Mesenchymal stem cell (in vitro differentiated cells and primary cell): ENCODE results near the gene ATG2A.
"Not testable (repeated sequence)": the region's sequence is repeated elsewhere in the genome, so short reads cannot be mapped to it uniquely, and the experiment has no call there.

Source experiments
- DNase-seq: peaks from one replicate; pipeline ENCODE4 v3.0.0-alpha.2; 2013
- H2AFZ ChIP-seq: one replicate; pipeline ENCODE4 v1.6.1; 2013; ENCODE audit warnings: low read depth, mild to moderate bottlenecking, control low read depth, inconsistent platforms, low read length, moderate library complexity
- H2AK5ac ChIP-seq: 2 replicates; pipeline ENCODE4 v1.6.1; 2013; ENCODE audit warnings: low read length, moderate library complexity, mild to moderate bottlenecking, inconsistent platforms; ENCODE audit not compliant: severe bottlenecking
- H2BK120ac ChIP-seq: one replicate; pipeline ENCODE4 v1.6.1; 2013; ENCODE audit warnings: low read depth, mild to moderate bottlenecking, inconsistent platforms, low read length, moderate library complexity
- H2BK12ac ChIP-seq, 2 experiments: one replicate each; pipeline ENCODE4 v1.6.1; 2013; ENCODE audit warnings: inconsistent platforms in 2 of 2, low read length in 2 of 2, mild to moderate bottlenecking in 2 of 2, moderate library complexity in 2 of 2, control low read depth in 1 of 2
- H2BK15ac ChIP-seq: one replicate; pipeline ENCODE4 v1.6.1; 2013; ENCODE audit warnings: mild to moderate bottlenecking, low read depth, inconsistent platforms; ENCODE audit not compliant: poor library complexity, severe bottlenecking
- H2BK5ac ChIP-seq: 2 replicates; pipeline ENCODE4 v1.6.1; 2013; ENCODE audit warnings: low read depth, mild to moderate bottlenecking, low read length, control low read depth, inconsistent platforms; ENCODE audit not compliant: poor library complexity, severe bottlenecking
- H3K14ac ChIP-seq, 2 experiments: one replicate each; pipeline ENCODE4 v1.6.1; 2013; ENCODE audit warnings: inconsistent platforms in 2 of 2, low read length in 2 of 2, control low read depth in 1 of 2, mild to moderate bottlenecking in 1 of 2, moderate library complexity in 1 of 2
- H3K18ac ChIP-seq, 2 experiments: one replicate each; pipeline ENCODE4 v1.6.1; 2013; ENCODE audit warnings: inconsistent platforms in 2 of 2, low read length in 2 of 2, control low read depth in 1 of 2, low read depth in 1 of 2, mild to moderate bottlenecking in 1 of 2
- H3K23ac ChIP-seq, 2 experiments: one replicate each; pipeline ENCODE4 v1.6.1; 2013; ENCODE audit warnings: inconsistent platforms in 2 of 2, low read length in 2 of 2, mild to moderate bottlenecking in 2 of 2, moderate library complexity in 2 of 2, control low read depth in 1 of 2
- H3K27ac ChIP-seq: 2 replicates; pipeline ENCODE4 v1.5.1; 2013; ENCODE audit warnings: mild to moderate bottlenecking, moderate library complexity, low read length, control low read depth, inconsistent platforms; ENCODE audit not compliant: poor library complexity, severe bottlenecking
- H3K27me3 ChIP-seq, 2 experiments: 2 replicates each; pipeline versions ENCODE4 v1.6.1 to v1.7.0; 2013; ENCODE audit warnings: low read length in 2 of 2, mild to moderate bottlenecking in 2 of 2, moderate library complexity in 2 of 2, control low read depth in 1 of 2, inconsistent platforms in 1 of 2; ENCODE audit not compliant: control insufficient read depth in 1 of 2, insufficient read depth in 1 of 2
- H3K36me3 ChIP-seq, 2 experiments: 2 replicates each; pipeline versions ENCODE4 v1.6.1 to v1.7.0; 2013; ENCODE audit warnings: low read length in 2 of 2, control low read depth in 1 of 2, inconsistent platforms in 1 of 2, low read depth in 1 of 2, mild to moderate bottlenecking in 1 of 2; ENCODE audit not compliant: insufficient read depth in 2 of 2, control insufficient read depth in 1 of 2
- H3K4ac ChIP-seq, 2 experiments: one replicate each; pipeline ENCODE4 v1.6.1; 2013; ENCODE audit warnings: inconsistent platforms in 2 of 2, low read length in 2 of 2, mild to moderate bottlenecking in 2 of 2, moderate library complexity in 2 of 2, control low read depth in 1 of 2, low read depth in 1 of 2
- H3K4me1 ChIP-seq: 2 replicates; pipeline ENCODE4 v1.6.1; 2013; ENCODE audit warnings: low read depth, low read length, control low read depth; ENCODE audit not compliant: control insufficient read depth, insufficient read depth
- H3K4me2 ChIP-seq: 2 replicates; pipeline ENCODE4 v1.6.1; 2013; ENCODE audit warnings: low read length, mild to moderate bottlenecking, inconsistent platforms; ENCODE audit not compliant: poor library complexity, severe bottlenecking
- H3K4me3 ChIP-seq, 2 experiments: 2 replicates each; pipeline versions ENCODE4 v1.5.1 to v1.7.0; 2013; ENCODE audit warnings: low read length in 2 of 2, mild to moderate bottlenecking in 2 of 2, control low read depth in 1 of 2, low read depth in 1 of 2; ENCODE audit not compliant: insufficient read depth in 1 of 2
- H3K79me1 ChIP-seq: replicated peaks from 2 replicates; pipeline ENCODE4 v1.6.1; 2013; ENCODE audit warnings: mild to moderate bottlenecking, control low read depth, low read length, inconsistent platforms; ENCODE audit not compliant: poor library complexity, severe bottlenecking
- H3K9ac ChIP-seq: 2 replicates; pipeline ENCODE4 v1.7.0; 2013; ENCODE audit warnings: mild to moderate bottlenecking, low read length, moderate library complexity
- H3K9me3 ChIP-seq: 2 replicates; pipeline ENCODE4 v1.7.0; 2013; ENCODE audit warnings: mild to moderate bottlenecking, low read length; ENCODE audit not compliant: control insufficient read depth
- H4K8ac ChIP-seq: one replicate; pipeline ENCODE4 v1.6.1; 2013; ENCODE audit warnings: inconsistent platforms, mild to moderate bottlenecking, low read length, moderate library complexity
- H4K91ac ChIP-seq: one replicate; pipeline ENCODE4 v1.6.1; 2013; ENCODE audit warnings: mild to moderate bottlenecking, low read length, inconsistent platforms
- WGBS: methylation state at CpG from one replicate; pipeline ENCODE4 v1.1.7; 2013; ENCODE audit warnings: mixed read lengths; 5-methylcytosine and 5-hydroxymethylcytosine counted together

ATG2A gene

DNA sequence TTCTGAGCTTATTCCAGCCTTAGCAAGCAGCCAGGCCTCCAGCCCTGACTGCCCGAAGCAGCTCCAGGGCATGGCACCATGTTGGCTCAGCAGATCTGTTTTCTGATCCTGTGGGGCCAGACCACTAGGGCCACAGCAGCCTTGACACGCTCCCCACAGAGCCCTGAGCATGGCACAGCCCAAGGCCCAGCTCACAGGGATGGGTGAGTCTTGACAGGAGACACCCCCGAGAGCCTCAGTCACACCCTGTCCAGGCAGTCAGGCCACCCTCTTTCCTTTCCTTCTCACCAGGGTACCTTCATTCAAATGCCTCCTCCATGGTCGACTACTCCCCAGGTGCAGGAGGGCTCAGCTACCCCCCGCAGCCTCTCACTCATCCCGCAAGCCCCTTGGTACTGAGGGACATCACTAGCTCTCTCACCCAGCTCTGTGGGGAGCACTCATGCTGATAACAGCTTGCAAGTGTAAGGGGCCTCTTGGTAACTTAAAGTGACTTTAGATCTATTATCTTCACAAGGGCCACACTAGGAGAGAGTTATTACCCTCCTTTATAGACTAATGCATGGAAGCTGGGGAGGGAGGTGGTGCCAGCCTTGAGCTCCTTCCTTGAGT lies 68.7 kb downstream of the ATG2A start:
- Histone ChIP-seq H3K14ac (no peak overlapping the region), H3K27me3 (no peaks in the 10 kb centered on the region)
- 81% methylated on average over 6 of the region's 6 CpGs for WGBS

DNA sequence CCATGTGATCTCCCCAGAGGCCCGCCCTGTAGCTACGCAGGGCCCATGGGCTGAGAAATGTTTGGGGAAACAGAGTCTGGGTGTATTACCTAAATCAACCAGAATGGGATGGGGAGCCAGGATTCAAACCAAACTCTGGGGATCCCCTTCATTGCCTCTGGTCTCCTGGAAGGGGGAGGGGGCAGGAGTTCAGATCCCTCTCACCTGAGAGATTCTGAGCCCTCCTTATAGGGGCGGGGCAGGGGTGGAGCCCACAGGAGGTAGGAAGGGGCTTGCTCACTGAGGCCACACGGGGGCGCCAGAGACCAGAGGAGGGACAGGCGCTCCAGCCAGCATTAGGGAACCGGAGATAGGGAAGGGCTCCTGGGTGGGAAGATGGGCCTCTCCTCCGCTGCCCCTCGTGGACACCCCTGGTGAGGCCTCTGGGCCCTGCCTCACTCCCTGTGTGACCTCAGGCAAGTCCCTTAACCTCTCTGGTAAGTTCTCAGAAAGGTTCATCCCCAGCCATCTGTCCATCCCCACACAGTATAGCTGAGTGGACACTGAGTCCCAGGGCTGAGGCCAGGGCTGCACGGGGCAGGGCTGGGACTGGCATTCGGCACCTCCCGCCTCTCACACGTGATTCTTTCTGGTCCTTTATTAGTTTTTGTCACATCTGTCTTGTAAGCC lies 69.9 kb downstream of the ATG2A start:
- 37% methylated on average over 10 of the region's 13 CpGs for WGBS
- Histone ChIP-seq H2BK120ac (no peak overlapping the region), H3K27me3 (no peaks in the 10 kb centered on the region), H3K79me1 (peaks cover 5% of the 10 kb centered on the region), H2BK5ac (no peak overlapping the region), H3K27ac (no peak overlapping the region), H4K8ac (peak overlapping the region; percentile 45), H2BK15ac (peak overlapping the region; percentile 60), H2AK5ac (peak overlapping the region; percentile 69), H3K14ac (peak overlapping the region in 1 of 2 experiments; percentile 46), H2BK12ac (peak overlapping the region in 1 of 2 experiments; percentile 87), H3K4ac (peak overlapping the region in 1 of 2 experiments; percentile 73), H3K36me3 (peaks cover 0 to 7% of the 10 kb centered on the region in 2 experiments), H3K23ac (no peak overlapping the region), H4K91ac (peak overlapping the region; percentile 40), H3K4me2 (no peak overlapping the region), H3K4me3 (no peak overlapping the region), H3K4me1 (peaks cover 59% of the 10 kb centered on the region), H2AFZ (no peak overlapping the region), H3K9ac (peak overlapping the region; percentile 38), H3K9me3 (no peaks in the 10 kb centered on the region), H3K18ac (peak overlapping the region in 1 of 2 experiments; percentile 64)
- peak; percentile 88 for DNase-seq

More for the DNA sequence above, 68.7 kb downstream of the ATG2A start:
- H3K18ac ChIP-seq, result no peak overlapping the region
- H2AFZ ChIP-seq, result no peak overlapping the region
- no peak overlapping the region for H2BK120ac ChIP-seq
- DNase-seq, result no peak
- no peak overlapping the region for H3K4me3 ChIP-seq
- no peak overlapping the region for H2AK5ac ChIP-seq
- peaks cover under 1 to 19% of the 10 kb centered on the region in 2 experiments for H3K36me3 ChIP-seq
- no peak overlapping the region for H2BK15ac ChIP-seq
- H2BK12ac ChIP-seq, result peak overlapping the region in 1 of 2 experiments; percentile 46
- H3K4me1 ChIP-seq, result peaks cover 56% of the 10 kb centered on the region
- peaks cover 15% of the 10 kb centered on the region for H3K79me1 ChIP-seq
- H2BK5ac ChIP-seq, result no peak overlapping the region
- no peak overlapping the region for H3K27ac ChIP-seq
- no peaks in the 10 kb centered on the region for H3K9me3 ChIP-seq
- no peak overlapping the region for H4K91ac ChIP-seq
- no peak overlapping the region for H4K8ac ChIP-seq
- peak overlapping the region in 1 of 2 experiments; percentile 32 for H3K4ac ChIP-seq
- H3K9ac ChIP-seq, result no peak overlapping the region
- no peak overlapping the region for H3K4me2 ChIP-seq
- H3K23ac ChIP-seq, result no peak overlapping the region

DNA sequence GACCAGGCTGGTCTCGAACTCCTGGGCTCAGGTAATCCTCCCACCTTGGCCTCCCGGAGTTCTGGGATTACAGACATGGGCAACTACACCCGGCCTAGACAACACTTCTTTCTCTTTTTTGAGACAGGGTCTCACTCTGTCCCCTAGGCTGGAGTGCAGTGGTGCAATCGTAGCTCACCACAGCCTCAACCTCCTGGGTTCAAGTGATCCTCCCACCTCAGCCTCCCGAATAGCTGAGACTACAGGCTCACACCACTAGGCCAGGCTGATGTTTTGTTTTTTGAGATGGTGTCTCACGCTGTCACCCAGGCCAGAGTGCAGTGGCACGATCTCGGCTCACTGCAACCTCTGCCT lies 71.3 kb downstream of the ATG2A start:
- H3K4ac ChIP-seq, DNase-seq, H3K14ac ChIP-seq, H4K8ac ChIP-seq, H2AFZ ChIP-seq, H3K27ac ChIP-seq, H2BK12ac ChIP-seq, H3K36me3 ChIP-seq, H2BK120ac ChIP-seq, H3K79me1 ChIP-seq, H3K9ac ChIP-seq, H2BK5ac ChIP-seq, H3K9me3 ChIP-seq, H3K4me3 ChIP-seq, H3K27me3 ChIP-seq, H3K23ac ChIP-seq, H3K18ac ChIP-seq, H4K91ac ChIP-seq, H2AK5ac ChIP-seq, H3K4me2 ChIP-seq: not testable (repeated sequence)
- H3K4me1 ChIP-seq, result peaks cover 50% of the 10 kb centered on the region
- H2BK15ac ChIP-seq, result peak overlapping the region; percentile 31
- WGBS, result 90% methylated on average over 7 of the region's 8 CpGs

GRCh38 chr11:64845129-64845775 lies 71.8 kb downstream of the ATG2A start:
- H2BK120ac ChIP-seq, result no peak overlapping the region
- no peaks in the 10 kb centered on the region for H3K9me3 ChIP-seq
- H3K79me1 ChIP-seq, result peaks cover 3% of the 10 kb centered on the region
- H3K27me3 ChIP-seq, result no peaks in the 10 kb centered on the region
- WGBS, result 24% methylated on average over 9 of the region's 9 CpGs
- peaks cover 49% of the 10 kb centered on the region for H3K4me1 ChIP-seq
- H2AK5ac ChIP-seq, result no peak overlapping the region
- H3K4me3 ChIP-seq, result no peak overlapping the region
- peaks cover 0 to 3% of the 10 kb centered on the region in 2 experiments for H3K36me3 ChIP-seq
- no peak overlapping the region for H4K91ac ChIP-seq
- H2BK15ac ChIP-seq, result peak overlapping the region; percentile 31
- no peak for DNase-seq
- H2BK12ac ChIP-seq, result no peak overlapping the region
- H3K4me2 ChIP-seq, result no peak overlapping the region
- no peak overlapping the region for H2AFZ ChIP-seq
- H2BK5ac ChIP-seq, result no peak overlapping the region
- no peak overlapping the region for H3K27ac ChIP-seq
- H3K23ac ChIP-seq, result peak overlapping the region in 1 of 2 experiments; percentile 19
- no peak overlapping the region for H3K14ac ChIP-seq
- peak overlapping the region; percentile 90 for H4K8ac ChIP-seq
- peak overlapping the region in 1 of 2 experiments; percentile 42 for H3K4ac ChIP-seq
- H3K9ac ChIP-seq, result no peak overlapping the region
- peak overlapping the region in 1 of 2 experiments; percentile 61 for H3K18ac ChIP-seq
